Activated CD4-positive, alpha-beta T cell treated with anti-CD3 and anti-CD28 coated beads, Interleukin-2, Interleukin-4, amounts not matched to agents 100 ng/mL and 50 ng/mL, durations not matched to agents 16 hours and 8 hours (primary cell): Measurements from ENCODE around the gene BBS4.
A peak's percentile ranks its signal among the peaks of the same experiment; 100 is the strongest.
"Not testable (repeated sequence)": the region's sequence is repeated elsewhere in the genome, so short reads cannot be mapped to it uniquely, and the experiment has no call there.

ENCODE experiments used
- DNase-seq: peaks from one replicate; pipeline ENCODE4 v3.0.0-alpha.2; 2020; ENCODE audit warnings: low spot score

The BBS4 gene

GRCh38 chr15:72685925-72686794, at the start of gene BBS4, which contains the start of gene HIGD2B:
Gene BBS4 (plus strand): TSS chr15:72686207. CDS start chr15:72686228, 21 bp downstream.
Gene HIGD2B (minus strand): TSS chr15:72686182. CDS start chr15:72676374, 9,808 bp downstream.
- peak; percentile 90 for DNase-seq

- peak; percentile 61 for DNase-seq
Measured at GRCh38 chr15:72636519-72637282, 49.3 kb upstream of the BBS4 start.

GRCh38 chr15:72639759-72640483, 46.1 kb upstream of the BBS4 start:
- DNase-seq: not testable (repeated sequence)

GRCh38 chr15:72642271-72642670, 43.7 kb upstream of the BBS4 start:
- not testable (repeated sequence) for DNase-seq

- DNase-seq: not testable (repeated sequence)
Measured at GRCh38 chr15:72648631-72649253, 37.3 kb upstream of the BBS4 start.

- DNase-seq: not testable (repeated sequence)
Measured at GRCh38 chr15:72654397-72654796, 31.6 kb upstream of the BBS4 start, which contains the start of gene GOLGA6B. Gene GOLGA6B (plus strand): TSS chr15:72654697. CDS start chr15:72654738, 41 bp downstream.

- not testable (repeated sequence) for DNase-seq
Measured at GRCh38 chr15:72656014-72656413, 30.0 kb upstream of the BBS4 start.

GRCh38 chr15:72661081-72661480, 24.9 kb upstream of the BBS4 start:
- not testable (repeated sequence) for DNase-seq

- DNase-seq: not testable (repeated sequence)
Measured at GRCh38 chr15:72663931-72664330, 22.1 kb upstream of the BBS4 start.

GRCh38 chr15:72665706-72666105, 20.3 kb upstream of the BBS4 start:
- not testable (repeated sequence) for DNase-seq

GRCh38 chr15:72669803-72670202, 16.2 kb upstream of the BBS4 start:
- not testable (repeated sequence) for DNase-seq

GRCh38 chr15:72670656-72671352, 15.2 kb upstream of the BBS4 start:
- DNase-seq: peak; percentile 69

GRCh38 chr15:72671525-72671924, 14.5 kb upstream of the BBS4 start:
- no peak for DNase-seq

GRCh38 chr15:72676838-72677237, 9.2 kb upstream of the BBS4 start:
- no peak for DNase-seq

- DNase-seq: no peak
Measured at GRCh38 chr15:72680931-72681330, 5.1 kb upstream of the BBS4 start.

- no peak for DNase-seq
Measured at GRCh38 chr15:72682772-72683171, 3.2 kb upstream of the BBS4 start.

GRCh38 chr15:72685301-72685924, 594 bp upstream of the BBS4 start:
- no peak for DNase-seq

GRCh38 chr15:72688697-72689096, 2.7 kb downstream of the BBS4 start:
- DNase-seq: no peak

GRCh38 chr15:72690938-72691337, 4.9 kb downstream of the BBS4 start:
- DNase-seq: no peak

GRCh38 chr15:72698938-72699337, 12.9 kb downstream of the BBS4 start:
- DNase-seq: no peak
